GM12878 (cell line): ENCODE measurements around the gene ZNF285. TPM values are rescaled to one million over a fixed set of nuclear protein-coding genes. Genes with fewer than 3 reads are reported as not detected.

Source experiments
- ATAC-seq: fragments of 200-7000 bp; cut with Tn5 transposase; 3 replicates; pipeline ENCODE4 v1.9.1; 2020; ENCODE audit warnings: mild to moderate bottlenecking, moderate library complexity
- BruUV-seq: library from RNA; stranded (reverse); fragments of 400-500 nt; replicated peaks from 2 replicates; lab custom pipeline; 2021; lab: Mats Ljungman, UMichigan
- CTCF ChIA-PET: fragments of 300-600 bp; sonication (Branson Sonifier 250); formaldehyde crosslinking; extraction: SDS; loops from one replicate; lab custom pipeline; 2021; ENCODE audit warnings: inconsistent platforms; lab: Yijun Ruan, JAX
- POLR2A ChIA-PET: fragments of 350-600 bp; formaldehyde crosslinking; extraction: SDS; loops from one replicate; lab custom pipeline; 2021; ENCODE audit warnings: inconsistent platforms; lab: Charles Lee
- RAD21 ChIA-PET: fragments of 300-600 bp; sonication (Branson Sonifier 250); formaldehyde crosslinking; loops from one replicate; lab custom pipeline; 2023; ENCODE audit warnings: antibody characterized with exemption; ENCODE audit not compliant: unreplicated experiment; lab: Charles Lee
- SMC1A ChIA-PET: fragments of 300-600 bp; sonication (Branson Sonifier 250); formaldehyde crosslinking; loops from one replicate; lab custom pipeline; 2023; ENCODE audit not compliant: unreplicated experiment, uncharacterized antibody; lab: Charles Lee
- DNase-seq: peaks from one replicate; pipeline ENCODE4 v3.0.0-alpha.2; 2011; ENCODE audit warnings: low read depth, low spot score
- FAIRE-seq: peaks from 3 replicates; lab custom pipeline; 2011; peaks lifted over from hg19 to GRCh38; lab: Jason Lieb, UNC
- H2AFZ ChIP-seq: 2 replicates; pipeline ENCODE4 v1.6.0; 2011; ENCODE audit warnings: low read depth, low read length, control low read depth; ENCODE audit not compliant: control insufficient read depth
- H3K27ac ChIP-seq: 2 replicates; pipeline ENCODE4 v1.5.1; 2011; ENCODE audit warnings: control low read depth; ENCODE audit not compliant: control insufficient read depth, insufficient read depth
- H3K27me3 ChIP-seq, 2 experiments: replicated peaks in 1 of 2; 2 replicates each; pipeline versions ENCODE4 v1.6.0 to v1.6.1; 2011; ENCODE audit warnings: low read length in 1 of 2; ENCODE audit not compliant: control insufficient read depth in 2 of 2, insufficient read depth in 2 of 2
- H3K36me3 ChIP-seq, 2 experiments: 2 replicates each; pipeline ENCODE4 v1.5.1; 2011; ENCODE audit warnings: low read length in 1 of 2; ENCODE audit not compliant: control insufficient read depth in 2 of 2, insufficient read depth in 2 of 2
- H3K4me1 ChIP-seq: 2 replicates; pipeline ENCODE4 v1.6.1; 2011; ENCODE audit warnings: mild to moderate bottlenecking, low read length, moderate library complexity, mixed read lengths; ENCODE audit not compliant: control insufficient read depth, insufficient read depth
- H3K4me2 ChIP-seq: 2 replicates; pipeline ENCODE4 v1.6.0; 2011; ENCODE audit warnings: control low read depth; ENCODE audit not compliant: control insufficient read depth, insufficient read depth
- H3K4me3 ChIP-seq: fragments of 200-600 bp; sonication (generic); 2 replicates; pipeline ENCODE4 v1.5.1; 2016
- H3K79me2 ChIP-seq: 2 replicates; pipeline ENCODE4 v1.6.0; 2011; ENCODE audit warnings: low read length; ENCODE audit not compliant: control insufficient read depth, insufficient read depth
- H3K9ac ChIP-seq: 2 replicates; pipeline ENCODE4 v1.8.0; 2011; ENCODE audit warnings: low read length, control low read depth, mixed read lengths; ENCODE audit not compliant: control insufficient read depth, insufficient read depth
- H3K9me3 ChIP-seq: replicated peaks from 3 replicates; pipeline ENCODE4 v1.5.1; 2011; ENCODE audit warnings: mild to moderate bottlenecking, low read length; ENCODE audit not compliant: control insufficient read depth, insufficient read depth
- H4K20me1 ChIP-seq: 2 replicates; pipeline ENCODE4 v1.6.0; 2011; ENCODE audit not compliant: control insufficient read depth, insufficient read depth
- CHD2 ChIP-seq: IDR thresholded peaks from 2 replicates; pipeline ENCODE4 v1.6.1; 2011; ENCODE audit warnings: low read depth, low read length, improper control_type of control experiment, borderline replicate concordance
- CREB1 ChIP-seq: IDR thresholded peaks from 2 replicates; pipeline ENCODE4 v1.6.1; 2012; ENCODE audit warnings: low read depth, mild to moderate bottlenecking, inconsistent platforms
- E2F4 ChIP-seq: IDR thresholded peaks from 2 replicates; pipeline ENCODE4 v1.6.1; 2012; ENCODE audit warnings: low read depth, low read length, improper control_type of control experiment
- ETV6 ChIP-seq, 2 experiments: fragments of 450-650 bp in 1 of 2; IDR thresholded peaks in 1 of 2; conservative IDR thresholded peaks in 1 of 2; 2 replicates each; pipeline ENCODE4 v1.6.1; 2014; ENCODE audit warnings: antibody characterized with exemption in 1 of 2, borderline replicate concordance in 1 of 2, low read depth in 1 of 2, mild to moderate bottlenecking in 1 of 2, moderate library complexity in 1 of 2
- EZH2 ChIP-seq: IDR thresholded peaks from 2 replicates; pipeline ENCODE4 v1.6.1; 2012; ENCODE audit warnings: low read depth, mild to moderate bottlenecking, control low read depth, inconsistent platforms, low read length, borderline replicate concordance; ENCODE audit not compliant: control insufficient read depth
- FOXM1 ChIP-seq: IDR thresholded peaks from 2 replicates; pipeline ENCODE4 v1.6.1; 2012; ENCODE audit warnings: low read depth, mild to moderate bottlenecking, inconsistent platforms, low read length, moderate library complexity
- IRF4 ChIP-seq: IDR thresholded peaks from 2 replicates; pipeline ENCODE4 v1.6.1; 2011; ENCODE audit warnings: low read depth, low read length
- MEF2B ChIP-seq: fragments of 450-650 bp; IDR thresholded peaks from 2 replicates; pipeline ENCODE4 v1.6.1; 2018; ENCODE audit warnings: mild to moderate bottlenecking, moderate library complexity; ENCODE audit not compliant: partially characterized antibody, poor library complexity, severe bottlenecking
- RCOR1 ChIP-seq: conservative IDR thresholded peaks from 2 replicates; pipeline ENCODE4 v1.6.1; 2012; ENCODE audit warnings: low read depth, low read length, improper control_type of control experiment
- SP1 ChIP-seq: IDR thresholded peaks from one replicate; pipeline ENCODE4 v1.6.1; 2011; ENCODE audit warnings: low read depth, low read length
- SRF ChIP-seq, 2 experiments: IDR thresholded peaks; 2 replicates each; pipeline ENCODE4 v1.6.1; 2011; ENCODE audit warnings: low read depth in 2 of 2, low read length in 2 of 2, mild to moderate bottlenecking in 1 of 2, moderate library complexity in 1 of 2
- SUPT20H ChIP-seq: IDR thresholded peaks from 2 replicates; pipeline ENCODE4 v1.6.1; 2011; ENCODE audit warnings: low read depth, mild to moderate bottlenecking, low read length, moderate library complexity, borderline replicate concordance; ENCODE audit not compliant: control insufficient read depth
- WGBS: methylation state at CpG from one replicate; pipeline ENCODE4 v1.1.6; 2016; ENCODE audit warnings: low lambda C conversion rate; ENCODE audit not compliant: insufficient replicate concordance, insufficient coverage; ENCODE audit errors: missing lambda C conversion rate; 5-methylcytosine and 5-hydroxymethylcytosine counted together
- in situ Hi-C: fragments of 300-500 bp; cut with MboI; formaldehyde crosslinking; loops from 9 replicates; pipeline ENCODE4 v1.14.3; 2018; ENCODE audit warnings: mixed read lengths
- intact Hi-C: fragments of 100-400 bp; cut with micrococcal nuclease; formaldehyde crosslinking; loops from one replicate; pipeline ENCODE4 v1.14.2; 2022; ENCODE audit not compliant: unreplicated experiment
- polyA plus RNA-seq, 11 experiments: library from polyadenylated mRNA; depleted of rRNA in 4 of 11; unstranded in 6 of 11; stranded (reverse) in 5 of 11; fragments of >200 nt; fragmentation: Nextera tagmentation in 4 of 11; fragmentation: Illumina TruSeq in 1 of 11; extraction: Ambion mirVana in 4 of 11; extraction: Trizol in 1 of 11; gene quantifications; 1 replicate in 1 of 11; 2 replicates in 10 of 11; pipeline versions ENCODE4 v1.2.1 to v1.2.3, GENCODE V29; 2011 to 2016; ENCODE audit warnings: inconsistent platforms in 2 of 11, missing spikeins in 2 of 11, low read depth in 1 of 11
- total RNA-seq, 4 experiments: library from RNA; depleted of rRNA in 3 of 4; stranded (reverse); fragments of >200 nt in 3 of 4; fragmentation: Illumina TruSeq in 1 of 4; extraction: Trizol in 1 of 4; gene quantifications; 2 replicates each; pipeline versions ENCODE4 v1.2.1 to v1.2.3, GENCODE V29; 2013 to 2021
- TF ChIP-seq, protein P1 (sequence below): fragments of 450-650 bp; IDR thresholded peaks from 2 replicates; pipeline ENCODE4 v1.6.1; 2017; ENCODE audit warnings: antibody characterized with exemption, mild to moderate bottlenecking, moderate library complexity
- TF ChIP-seq, protein P2 (sequence below): fragments of 450-650 bp; IDR thresholded peaks from 2 replicates; pipeline ENCODE4 v1.6.1; 2016; ENCODE audit warnings: mild to moderate bottlenecking
- TF ChIP-seq, protein P3 (sequence below): fragments of 450-650 bp; formaldehyde crosslinking; IDR thresholded peaks from 2 replicates; pipeline ENCODE4 v1.4.0; 2022; ENCODE audit warnings: mild to moderate bottlenecking, moderate library complexity

Gene ZNF285
- total and polyA plus RNA-seq, 10 of the 15 experiments (the other 5 are each of a cell fraction or from before 2014, with no cell fraction given) = 0.02 to 0.40 (median 0.28) TPM; not detected in 3

- Histone ChIP-seq H3K9ac (no peak overlapping the region), H3K79me2 (no peaks in the 10 kb centered on the region), H3K9me3 (no peaks in the 10 kb centered on the region; the same call in 2 of the 3 replicates), H3K27me3 (no peaks in the 10 kb centered on the region), H3K27ac (no peak overlapping the region), H3K36me3 (no peaks in the 10 kb centered on the region), H3K4me3 (no peak overlapping the region), H2AFZ (no peak overlapping the region), H3K4me1 (no peaks in the 10 kb centered on the region), H4K20me1 (no peaks in the 10 kb centered on the region), H3K4me2 (no peak overlapping the region)
- TF ChIP-seq SRF (IDR thresholded peaks at IDR 0.05; ENCODE audit: low read depth in 2 of 2, low read length in 2 of 2) = no peak
- TF ChIP-seq, protein P1, sequence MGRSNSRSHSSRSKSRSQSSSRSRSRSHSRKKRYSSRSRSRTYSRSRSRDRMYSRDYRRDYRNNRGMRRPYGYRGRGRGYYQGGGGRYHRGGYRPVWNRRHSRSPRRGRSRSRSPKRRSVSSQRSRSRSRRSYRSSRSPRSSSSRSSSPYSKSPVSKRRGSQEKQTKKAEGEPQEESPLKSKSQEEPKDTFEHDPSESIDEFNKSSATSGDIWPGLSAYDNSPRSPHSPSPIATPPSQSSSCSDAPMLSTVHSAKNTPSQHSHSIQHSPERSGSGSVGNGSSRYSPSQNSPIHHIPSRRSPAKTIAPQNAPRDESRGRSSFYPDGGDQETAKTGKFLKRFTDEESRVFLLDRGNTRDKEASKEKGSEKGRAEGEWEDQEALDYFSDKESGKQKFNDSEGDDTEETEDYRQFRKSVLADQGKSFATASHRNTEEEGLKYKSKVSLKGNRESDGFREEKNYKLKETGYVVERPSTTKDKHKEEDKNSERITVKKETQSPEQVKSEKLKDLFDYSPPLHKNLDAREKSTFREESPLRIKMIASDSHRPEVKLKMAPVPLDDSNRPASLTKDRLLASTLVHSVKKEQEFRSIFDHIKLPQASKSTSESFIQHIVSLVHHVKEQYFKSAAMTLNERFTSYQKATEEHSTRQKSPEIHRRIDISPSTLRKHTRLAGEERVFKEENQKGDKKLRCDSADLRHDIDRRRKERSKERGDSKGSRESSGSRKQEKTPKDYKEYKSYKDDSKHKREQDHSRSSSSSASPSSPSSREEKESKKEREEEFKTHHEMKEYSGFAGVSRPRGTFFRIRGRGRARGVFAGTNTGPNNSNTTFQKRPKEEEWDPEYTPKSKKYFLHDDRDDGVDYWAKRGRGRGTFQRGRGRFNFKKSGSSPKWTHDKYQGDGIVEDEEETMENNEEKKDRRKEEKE = no peak
- TF ChIP-seq SUPT20H = no peak
- TF ChIP-seq FOXM1 = no peak
- TF ChIP-seq IRF4 = no peak
- TF ChIP-seq, protein P2, sequence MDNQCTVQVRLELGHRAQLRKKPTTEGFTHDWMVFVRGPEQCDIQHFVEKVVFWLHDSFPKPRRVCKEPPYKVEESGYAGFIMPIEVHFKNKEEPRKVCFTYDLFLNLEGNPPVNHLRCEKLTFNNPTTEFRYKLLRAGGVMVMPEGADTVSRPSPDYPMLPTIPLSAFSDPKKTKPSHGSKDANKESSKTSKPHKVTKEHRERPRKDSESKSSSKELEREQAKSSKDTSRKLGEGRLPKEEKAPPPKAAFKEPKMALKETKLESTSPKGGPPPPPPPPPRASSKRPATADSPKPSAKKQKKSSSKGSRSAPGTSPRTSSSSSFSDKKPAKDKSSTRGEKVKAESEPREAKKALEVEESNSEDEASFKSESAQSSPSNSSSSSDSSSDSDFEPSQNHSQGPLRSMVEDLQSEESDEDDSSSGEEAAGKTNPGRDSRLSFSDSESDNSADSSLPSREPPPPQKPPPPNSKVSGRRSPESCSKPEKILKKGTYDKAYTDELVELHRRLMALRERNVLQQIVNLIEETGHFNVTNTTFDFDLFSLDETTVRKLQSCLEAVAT = no peak
- no peak for TF ChIP-seq E2F4
- no peak for TF ChIP-seq CHD2
- no peak for TF ChIP-seq CREB1
- no peak for TF ChIP-seq SP1
- TF ChIP-seq EZH2 = no peak
- TF ChIP-seq, protein P3, sequence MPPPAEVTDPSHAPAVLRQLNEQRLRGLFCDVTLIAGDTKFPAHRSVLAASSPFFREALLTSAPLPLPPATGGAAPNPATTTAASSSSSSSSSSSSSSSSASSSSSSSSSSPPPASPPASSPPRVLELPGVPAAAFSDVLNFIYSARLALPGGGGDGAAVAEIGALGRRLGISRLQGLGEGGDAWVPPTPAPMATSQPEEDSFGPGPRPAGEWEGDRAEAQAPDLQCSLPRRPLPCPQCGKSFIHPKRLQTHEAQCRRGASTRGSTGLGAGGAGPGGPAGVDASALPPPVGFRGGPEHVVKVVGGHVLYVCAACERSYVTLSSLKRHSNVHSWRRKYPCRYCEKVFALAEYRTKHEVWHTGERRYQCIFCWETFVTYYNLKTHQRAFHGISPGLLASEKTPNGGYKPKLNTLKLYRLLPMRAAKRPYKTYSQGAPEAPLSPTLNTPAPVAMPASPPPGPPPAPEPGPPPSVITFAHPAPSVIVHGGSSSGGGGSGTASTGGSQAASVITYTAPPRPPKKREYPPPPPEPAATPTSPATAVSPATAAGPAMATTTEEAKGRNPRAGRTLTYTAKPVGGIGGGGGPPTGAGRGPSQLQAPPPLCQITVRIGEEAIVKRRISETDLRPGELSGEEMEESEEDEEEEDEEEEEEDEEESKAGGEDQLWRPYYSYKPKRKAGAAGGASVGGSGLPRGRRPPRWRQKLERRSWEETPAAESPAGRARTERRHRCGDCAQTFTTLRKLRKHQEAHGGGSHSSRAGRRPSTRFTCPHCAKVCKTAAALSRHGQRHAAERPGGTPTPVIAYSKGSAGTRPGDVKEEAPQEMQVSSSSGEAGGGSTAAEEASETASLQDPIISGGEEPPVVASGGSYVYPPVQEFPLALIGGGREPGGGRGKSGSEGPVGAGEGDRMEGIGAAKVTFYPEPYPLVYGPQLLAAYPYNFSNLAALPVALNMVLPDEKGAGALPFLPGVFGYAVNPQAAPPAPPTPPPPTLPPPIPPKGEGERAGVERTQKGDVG (CRISPR knock-in tag) = no peak
- TF ChIP-seq RCOR1 = no peak
- no peak for TF ChIP-seq MEF2B
- TF ChIP-seq ETV6 (conservative IDR thresholded peaks at IDR 0.05 in 1 of 2, IDR thresholded peaks at IDR 0.05 in 1 of 2; ENCODE audit: borderline replicate concordance in 1 of 2, low read depth in 1 of 2) = no peak
- ATAC-seq (no peak), DNase-seq (no peak), FAIRE-seq (no peak)
- POLR2A ChIA-PET = no interaction called here
- BruUV-seq = no TSS peak
- intact Hi-C loops (no loop called here), in situ Hi-C loops (no loop called here)
- SMC1A ChIA-PET = no interaction called here
- 50% methylated on average over 4 of the region's 4 CpGs for WGBS
- CTCF ChIA-PET = interaction anchor here (0.9 kb wide), 1 partner anchor 177 kb away, joined by 4 read pairs; no protein-coding TSS in a partner anchor
- RAD21 ChIA-PET = no interaction called here
These were observed 55.4 kb downstream of the ZNF285 start for GRCh38 chr19:44345959-44346358.
